Right forelimb (tissue), 1 donor: Measurements from ENCODE around the gene PDE7B.

ENCODE experiments used
- DNase-seq: peaks from one replicate; pipeline ENCODE4 v3.0.0-alpha.2; 2018

The PDE7B gene

GRCh38 chr6:135891710-135892109, 40.2 kb downstream of the PDE7B start:
- no peak for DNase-seq

- DNase-seq: no peak
Measured at GRCh38 chr6:135895231-135895911, 43.9 kb downstream of the PDE7B start.

- DNase-seq: no peak
Measured at GRCh38 chr6:135897087-135897486, 45.6 kb downstream of the PDE7B start.

GRCh38 chr6:135901774-135902524, 50.4 kb downstream of the PDE7B start:
- DNase-seq: no peak

GRCh38 chr6:135902756-135903331, 51.3 kb downstream of the PDE7B start:
- DNase-seq: no peak

- no peak for DNase-seq
Measured at GRCh38 chr6:135904666-135905065, 53.2 kb downstream of the PDE7B start.

GRCh38 chr6:135905604-135906300, 54.3 kb downstream of the PDE7B start:
- DNase-seq: no peak

GRCh38 chr6:135906542-135906941, 55.0 kb downstream of the PDE7B start:
- DNase-seq: no peak

GRCh38 chr6:135906972-135907465, 55.5 kb downstream of the PDE7B start:
- no peak for DNase-seq

- no peak for DNase-seq
Measured at GRCh38 chr6:135909737-135910387, 58.4 kb downstream of the PDE7B start.

- no peak for DNase-seq
Measured at GRCh38 chr6:135910790-135911618, 59.5 kb downstream of the PDE7B start.

GRCh38 chr6:135913785-135914184, 62.3 kb downstream of the PDE7B start:
- DNase-seq: no peak

- DNase-seq: no peak
Measured at GRCh38 chr6:135919026-135919425, 67.5 kb downstream of the PDE7B start.

GRCh38 chr6:135920689-135921088, 69.2 kb downstream of the PDE7B start:
- DNase-seq: no peak

- no peak for DNase-seq
Measured at GRCh38 chr6:135921188-135921587, 69.7 kb downstream of the PDE7B start.

GRCh38 chr6:135922174-135922573, 70.7 kb downstream of the PDE7B start:
- no peak for DNase-seq

- peak; percentile 65 for DNase-seq
Measured at GRCh38 chr6:135922746-135923145, 71.2 kb downstream of the PDE7B start.

GRCh38 chr6:135932651-135933050, 81.2 kb downstream of the PDE7B start:
- DNase-seq: no peak

GRCh38 chr6:135935941-135936601, 84.6 kb downstream of the PDE7B start:
- DNase-seq: no peak

- no peak for DNase-seq
Measured at GRCh38 chr6:135936606-135937005, 85.1 kb downstream of the PDE7B start.

GRCh38 chr6:135937106-135937505, 85.6 kb downstream of the PDE7B start:
- DNase-seq: no peak
